GM12873 (cell line): ENCODE data around the gene GPRIN2.

Experiments
- CTCF ChIP-seq: IDR thresholded peaks from 2 replicates; pipeline ENCODE4 v1.5.1; 2012; ENCODE audit warnings: low read depth, mild to moderate bottlenecking, moderate library complexity, low read length, control low read depth; ENCODE audit not compliant: insufficient read depth; ENCODE audit errors: missing control alignments

Gene GPRIN2

GRCh38 chr10:46544989-46545791 is 11.3 kb downstream of the GPRIN2 start:
- peak; percentile 71 for TF ChIP-seq CTCF

- no peak for TF ChIP-seq CTCF
These were observed 12.7 kb downstream of the GPRIN2 start for GRCh38 chr10:46543466-46544377.

GRCh38 chr10:46542567-46543465 is 13.6 kb downstream of the GPRIN2 start:
- TF ChIP-seq CTCF = no peak

- no peak for TF ChIP-seq CTCF
These were observed 14.5 kb downstream of the GPRIN2 start for GRCh38 chr10:46541735-46542566.

GRCh38 chr10:46541017-46541661 is 15.3 kb downstream of the GPRIN2 start:
- TF ChIP-seq CTCF = no peak

GRCh38 chr10:46540412-46541016 is 15.9 kb downstream of the GPRIN2 start:
- TF ChIP-seq CTCF = no peak
